ENCODE measurements around the gene ISG20.
A peak's percentile ranks its signal among the peaks of the same experiment; 100 is the strongest.
"Not testable (repeated sequence)": the region's sequence is repeated elsewhere in the genome, so short reads cannot be mapped to it uniquely, and the experiment has no call there.

ISG20 gene

DNA sequence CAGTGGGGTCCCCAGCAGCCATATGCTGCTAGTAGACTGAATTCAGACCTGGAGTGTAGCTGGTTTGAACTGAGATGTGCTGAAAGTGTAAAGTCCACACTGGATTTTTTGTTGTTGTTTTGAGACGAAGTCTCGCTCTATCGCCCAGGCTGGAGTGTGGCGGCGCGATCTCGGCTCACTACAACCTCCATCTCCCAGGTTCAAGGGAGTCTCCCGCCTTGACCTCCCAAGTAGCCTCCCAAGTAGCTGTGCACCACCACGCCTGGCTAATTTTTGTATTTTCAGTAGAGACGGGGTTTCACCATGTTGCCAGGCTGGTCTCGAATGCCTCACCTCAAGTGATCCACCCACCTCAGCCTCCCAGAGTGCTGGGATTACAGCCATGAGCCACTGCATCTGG lies 3.7 kb downstream of the ISG20 start:
- H3K27ac ChIP-seq (ENCODE audit: low read length); H3K27me3 ChIP-seq (ENCODE audit: low read depth, low read length); H3K36me3 ChIP-seq (ENCODE audit: control insufficient read depth in 1 of 2, insufficient read depth in 2 of 2, low read length in 2 of 2); H3K4me3 ChIP-seq (ENCODE audit: low read depth in 1 of 2, low read length in 2 of 2); H3K9me3 ChIP-seq (ENCODE audit: control insufficient read depth in 1 of 2, low read length in 2 of 2): not testable (repeated sequence)
- peaks cover 15 to 24% of the 10 kb centered on the region in 2 donors for H3K4me1 ChIP-seq (ENCODE audit: control insufficient read depth in 1 of 2, insufficient read depth in 2 of 2, low read length in 2 of 2)

- no peaks in the 10 kb centered on the region for H3K9me3 ChIP-seq (ENCODE audit: control insufficient read depth in 1 of 2, low read length in 2 of 2)
- no peak overlapping the region for H3K27ac ChIP-seq (ENCODE audit: low read length)
- no peaks in the 10 kb centered on the region for H3K27me3 ChIP-seq (ENCODE audit: low read depth, low read length)
- no peaks in the 10 kb centered on the region for H3K36me3 ChIP-seq (ENCODE audit: control insufficient read depth in 1 of 2, insufficient read depth in 2 of 2, low read length in 2 of 2)
- H3K4me1 ChIP-seq (ENCODE audit: control insufficient read depth in 1 of 2, insufficient read depth in 2 of 2, low read length in 2 of 2): peaks cover 9 to 10% of the 10 kb centered on the region in 2 donors
- no peak overlapping the region for H3K4me3 ChIP-seq (ENCODE audit: low read depth in 1 of 2, low read length in 2 of 2)
Observed at GRCh38 chr15:88644741-88645140, 5.9 kb downstream of the ISG20 start.

DNA sequence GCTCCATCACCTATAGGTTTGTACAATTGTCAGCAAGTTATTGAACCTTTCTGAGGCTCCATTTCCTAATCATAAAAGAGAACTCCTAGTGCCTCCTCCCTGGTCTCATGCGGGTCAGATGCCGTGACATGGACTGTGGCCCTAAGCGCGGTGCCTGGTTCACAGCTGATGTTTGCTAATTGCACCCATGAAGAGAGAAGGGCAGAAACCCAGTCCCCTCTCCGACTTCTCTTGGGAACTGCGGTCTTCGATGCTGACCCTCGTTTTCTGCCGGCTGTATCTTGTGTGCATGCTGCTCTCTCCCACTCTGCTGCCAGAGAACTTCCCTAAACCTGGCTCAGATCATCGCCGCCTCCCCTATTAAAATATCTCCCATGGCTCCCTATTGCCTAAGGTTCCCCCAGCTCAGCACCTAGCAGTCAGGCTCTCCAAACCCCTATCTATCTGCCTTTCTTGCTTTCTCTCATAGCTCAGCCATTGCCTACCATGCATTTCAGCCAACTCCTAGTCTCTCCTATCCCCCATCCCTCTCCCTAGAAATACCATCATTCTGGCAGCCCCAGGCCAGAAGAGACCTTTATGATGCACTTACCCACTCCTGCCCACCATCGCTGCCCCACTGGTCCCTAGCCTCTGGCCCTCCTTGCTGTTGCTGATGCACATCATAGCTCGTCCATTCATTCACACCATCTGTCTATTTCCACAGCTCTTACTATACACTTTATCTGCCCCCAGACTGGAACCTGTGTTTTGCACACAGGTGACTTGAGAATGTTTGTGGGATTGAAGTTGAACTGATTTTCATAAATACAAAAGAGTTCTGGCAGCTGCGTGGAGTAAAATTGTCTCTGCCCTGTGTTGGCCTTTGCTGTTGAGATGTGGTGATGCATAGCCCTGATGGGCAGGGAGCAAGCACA lies 6.6 kb downstream of the ISG20 start:
- H3K4me1 ChIP-seq (ENCODE audit: control insufficient read depth in 1 of 2, insufficient read depth in 2 of 2, low read length in 2 of 2): peaks cover 5 to 7% of the 10 kb centered on the region in 2 donors
- H3K27me3 ChIP-seq (ENCODE audit: low read depth, low read length): no peaks in the 10 kb centered on the region
- H3K4me3 ChIP-seq (ENCODE audit: low read depth in 1 of 2, low read length in 2 of 2): no peak overlapping the region
- no peaks in the 10 kb centered on the region for H3K9me3 ChIP-seq (ENCODE audit: control insufficient read depth in 1 of 2, low read length in 2 of 2)
- H3K27ac ChIP-seq (ENCODE audit: low read length): no peak overlapping the region
- no peaks in the 10 kb centered on the region for H3K36me3 ChIP-seq (ENCODE audit: control insufficient read depth in 1 of 2, insufficient read depth in 2 of 2, low read length in 2 of 2)

GRCh38 chr15:88646088-88646405 lies 7.2 kb downstream of the ISG20 start:
- no peaks in the 10 kb centered on the region for H3K9me3 ChIP-seq (ENCODE audit: control insufficient read depth in 1 of 2, low read length in 2 of 2)
- no peaks in the 10 kb centered on the region for H3K27me3 ChIP-seq (ENCODE audit: low read depth, low read length)
- no peak overlapping the region for H3K4me3 ChIP-seq (ENCODE audit: low read depth in 1 of 2, low read length in 2 of 2)
- H3K36me3 ChIP-seq (ENCODE audit: control insufficient read depth in 1 of 2, insufficient read depth in 2 of 2, low read length in 2 of 2): no peaks in the 10 kb centered on the region
- H3K4me1 ChIP-seq (ENCODE audit: control insufficient read depth in 1 of 2, insufficient read depth in 2 of 2, low read length in 2 of 2): peaks cover 3 to 7% of the 10 kb centered on the region in 2 donors
- no peak overlapping the region for H3K27ac ChIP-seq (ENCODE audit: low read length)

DNA sequence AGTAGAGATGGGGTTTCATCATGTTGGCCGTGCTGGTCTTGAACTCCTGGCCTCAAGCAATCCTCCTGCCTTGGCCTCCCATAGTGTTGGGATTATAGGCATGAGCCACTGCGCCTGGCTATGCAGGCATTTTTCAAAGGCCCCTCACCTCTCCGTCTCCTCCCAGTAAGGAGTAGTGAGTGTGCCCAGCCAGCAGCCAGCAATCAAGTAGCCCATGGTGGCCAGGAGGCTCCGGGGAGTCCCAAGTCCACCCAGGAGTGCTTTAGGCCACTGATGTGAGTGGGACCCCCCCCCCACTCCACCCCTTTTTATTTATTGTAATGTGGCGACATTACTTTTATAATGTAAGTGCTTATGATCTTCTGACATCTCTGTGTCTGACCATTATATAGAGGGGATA lies 8.1 kb downstream of the ISG20 start:
- Histone ChIP-seq H3K27ac (ENCODE audit: low read length) (no peak overlapping the region), H3K9me3 (ENCODE audit: control insufficient read depth in 1 of 2, low read length in 2 of 2) (no peaks in the 10 kb centered on the region), H3K4me1 (ENCODE audit: control insufficient read depth in 1 of 2, insufficient read depth in 2 of 2, low read length in 2 of 2) (peaks cover 3% of the 10 kb centered on the region in 2 donors), H3K36me3 (ENCODE audit: control insufficient read depth in 1 of 2, insufficient read depth in 2 of 2, low read length in 2 of 2) (no peaks in the 10 kb centered on the region), H3K27me3 (ENCODE audit: low read depth, low read length) (no peaks in the 10 kb centered on the region), H3K4me3 (ENCODE audit: low read depth in 1 of 2, low read length in 2 of 2) (no peak overlapping the region)

- no peaks in the 10 kb centered on the region for H3K9me3 ChIP-seq (ENCODE audit: control insufficient read depth in 1 of 2, low read length in 2 of 2)
- no peaks in the 10 kb centered on the region for H3K36me3 ChIP-seq (ENCODE audit: control insufficient read depth in 1 of 2, insufficient read depth in 2 of 2, low read length in 2 of 2)
- no peaks in the 10 kb centered on the region for H3K27me3 ChIP-seq (ENCODE audit: low read depth, low read length)
- no peak overlapping the region for H3K27ac ChIP-seq (ENCODE audit: low read length)
- H3K4me3 ChIP-seq (ENCODE audit: low read depth in 1 of 2, low read length in 2 of 2): no peak overlapping the region
- peaks cover 3% of the 10 kb centered on the region in 2 donors for H3K4me1 ChIP-seq (ENCODE audit: control insufficient read depth in 1 of 2, insufficient read depth in 2 of 2, low read length in 2 of 2)
Observed at GRCh38 chr15:88647351-88648105, 8.7 kb downstream of the ISG20 start.

DNA sequence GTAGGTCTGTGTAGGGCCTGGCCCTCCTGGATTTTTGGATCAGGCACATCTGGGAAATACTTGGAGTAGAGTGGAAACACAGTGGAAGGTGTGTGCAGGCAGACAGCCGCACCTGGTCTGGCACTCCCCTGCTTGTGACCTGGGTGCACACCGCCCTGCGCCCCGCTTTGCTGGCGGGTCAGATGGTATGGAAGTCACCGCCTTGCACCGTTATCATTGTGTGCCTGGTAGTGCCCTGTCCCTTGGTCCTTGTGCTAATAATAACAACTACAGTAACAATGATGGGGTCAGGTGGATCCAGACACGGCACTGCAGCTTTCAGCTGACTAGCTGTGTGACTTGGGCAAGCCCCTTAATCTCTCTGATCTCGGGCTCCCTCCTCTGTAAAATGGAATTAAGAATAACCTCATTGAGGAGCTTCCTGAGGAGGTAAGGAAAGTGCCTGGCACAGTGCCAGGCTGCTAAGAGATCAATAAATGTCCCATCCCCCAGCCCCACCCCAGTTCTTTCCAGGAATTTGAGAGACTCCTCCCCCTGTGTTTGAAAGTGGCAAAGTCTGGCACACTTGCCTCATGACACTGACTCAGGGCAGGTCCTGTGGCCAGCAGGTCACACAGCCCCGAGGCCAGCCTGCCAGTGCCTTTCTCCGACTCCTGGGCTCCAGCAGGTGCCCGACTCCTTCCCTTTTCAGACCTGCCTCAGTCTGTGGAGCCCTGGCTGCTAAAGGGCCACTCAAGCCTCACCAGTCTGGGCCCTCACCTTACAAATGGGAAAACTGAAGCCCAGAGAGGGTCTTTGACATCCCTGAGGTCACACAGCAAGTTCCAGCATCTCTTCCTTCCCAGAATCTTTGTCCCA lies 9.8 kb downstream of the ISG20 start:
- no peak overlapping the region for H3K4me3 ChIP-seq (ENCODE audit: low read depth in 1 of 2, low read length in 2 of 2)
- H3K27ac ChIP-seq (ENCODE audit: low read length): peak overlapping the region; percentile 43
- no peaks in the 10 kb centered on the region for H3K9me3 ChIP-seq (ENCODE audit: control insufficient read depth in 1 of 2, low read length in 2 of 2)
- H3K4me1 ChIP-seq (ENCODE audit: control insufficient read depth in 1 of 2, insufficient read depth in 2 of 2, low read length in 2 of 2): peaks cover 3% of the 10 kb centered on the region in 2 donors
- no peaks in the 10 kb centered on the region for H3K27me3 ChIP-seq (ENCODE audit: low read depth, low read length)
- H3K36me3 ChIP-seq (ENCODE audit: control insufficient read depth in 1 of 2, insufficient read depth in 2 of 2, low read length in 2 of 2): no peaks in the 10 kb centered on the region

DNA sequence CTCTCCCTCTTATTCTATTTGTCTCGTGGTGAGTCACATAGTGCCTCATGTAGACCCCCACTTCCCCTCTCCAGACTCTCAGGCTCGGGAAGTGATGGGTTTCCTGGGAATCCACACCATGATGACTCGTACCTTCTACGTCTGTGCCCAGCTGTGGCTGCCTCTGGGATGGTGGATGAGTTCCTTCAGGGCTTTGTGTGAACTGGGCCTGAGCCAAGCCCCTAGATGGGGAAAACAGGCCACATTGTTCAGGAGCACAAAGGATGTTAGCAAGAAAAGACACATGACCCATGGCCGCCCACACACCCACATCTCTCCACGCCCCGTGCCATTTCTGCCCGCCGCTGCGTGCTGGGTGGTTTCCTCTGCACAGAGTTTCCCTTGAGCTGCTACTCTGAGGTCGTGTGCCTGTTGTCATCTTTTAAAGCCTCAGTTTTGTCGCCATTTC lies 10.5 kb downstream of the ISG20 start:
- Histone ChIP-seq H3K4me3 (ENCODE audit: low read depth in 1 of 2, low read length in 2 of 2) (no peak overlapping the region), H3K27me3 (ENCODE audit: low read depth, low read length) (no peaks in the 10 kb centered on the region), H3K27ac (ENCODE audit: low read length) (peak overlapping the region; percentile 43), H3K36me3 (ENCODE audit: control insufficient read depth in 1 of 2, insufficient read depth in 2 of 2, low read length in 2 of 2) (no peaks in the 10 kb centered on the region), H3K4me1 (ENCODE audit: control insufficient read depth in 1 of 2, insufficient read depth in 2 of 2, low read length in 2 of 2) (peaks cover 3% of the 10 kb centered on the region in 2 donors), H3K9me3 (ENCODE audit: control insufficient read depth in 1 of 2, low read length in 2 of 2) (no peaks in the 10 kb centered on the region)

- H3K4me1 ChIP-seq (ENCODE audit: control insufficient read depth in 1 of 2, insufficient read depth in 2 of 2, low read length in 2 of 2): peaks cover 3% of the 10 kb centered on the region in 2 donors
Observed at GRCh38 chr15:88649753-88650551, 11.1 kb downstream of the ISG20 start.

DNA sequence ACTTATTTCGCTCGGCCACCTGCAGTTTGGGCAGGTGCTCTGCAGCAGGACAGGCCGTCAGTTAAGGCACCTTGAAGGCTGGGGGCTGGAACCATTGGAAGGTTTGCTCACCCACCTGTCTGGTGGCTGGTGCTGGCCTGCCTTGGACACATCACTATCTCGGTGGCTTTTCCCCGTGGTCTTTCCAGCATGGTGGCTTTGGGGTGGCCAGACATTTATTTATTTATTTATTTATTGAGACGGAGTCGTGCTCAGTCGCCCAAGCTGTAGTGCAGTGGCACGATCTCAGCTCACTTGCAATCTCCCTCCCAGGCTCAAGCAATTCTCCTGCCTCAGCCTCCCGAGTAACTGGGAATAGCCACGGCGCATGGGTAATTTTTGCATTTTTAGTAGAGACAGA lies 11.7 kb downstream of the ISG20 start:
- Histone ChIP-seq H3K27me3 (ENCODE audit: low read depth, low read length) (no peaks in the 10 kb centered on the region), H3K9me3 (ENCODE audit: control insufficient read depth in 1 of 2, low read length in 2 of 2) (no peaks in the 10 kb centered on the region), H3K4me3 (ENCODE audit: low read depth in 1 of 2, low read length in 2 of 2) (no peak overlapping the region), H3K27ac (ENCODE audit: low read length) (no peak overlapping the region), H3K4me1 (ENCODE audit: control insufficient read depth in 1 of 2, insufficient read depth in 2 of 2, low read length in 2 of 2) (peaks cover 3% of the 10 kb centered on the region in 2 donors), H3K36me3 (ENCODE audit: control insufficient read depth in 1 of 2, insufficient read depth in 2 of 2, low read length in 2 of 2) (no peaks in the 10 kb centered on the region)

More at GRCh38 chr15:88649753-88650551, 11.1 kb downstream of the ISG20 start:
- Histone ChIP-seq H3K4me3 (ENCODE audit: low read depth in 1 of 2, low read length in 2 of 2) (no peak overlapping the region), H3K27me3 (ENCODE audit: low read depth, low read length) (no peaks in the 10 kb centered on the region), H3K36me3 (ENCODE audit: control insufficient read depth in 1 of 2, insufficient read depth in 2 of 2, low read length in 2 of 2) (no peaks in the 10 kb centered on the region), H3K9me3 (ENCODE audit: control insufficient read depth in 1 of 2, low read length in 2 of 2) (no peaks in the 10 kb centered on the region), H3K27ac (ENCODE audit: low read length) (no peak overlapping the region)
